Mesendoderm (in vitro differentiated cells): Measurements from ENCODE around the gene INTS4.
"Not testable (repeated sequence)": the region's sequence is repeated elsewhere in the genome, so short reads cannot be mapped to it uniquely, and the experiment has no call there.

Source experiments
- DNase-seq: peaks from one replicate; pipeline ENCODE4 v3.0.0; 2013
- H2AK5ac ChIP-seq: 2 replicates; pipeline ENCODE4 v1.6.1; 2013; ENCODE audit warnings: low read length, inconsistent platforms
- H2BK120ac ChIP-seq: 2 replicates; pipeline ENCODE4 v1.6.1; 2013; ENCODE audit warnings: low read depth, mild to moderate bottlenecking, low read length, moderate library complexity, mixed read lengths
- H2BK15ac ChIP-seq: replicated peaks from 2 replicates; pipeline ENCODE4 v1.6.1; 2013; ENCODE audit warnings: low read depth, mild to moderate bottlenecking, moderate library complexity
- H2BK5ac ChIP-seq: 2 replicates; pipeline ENCODE4 v1.6.1; 2013; ENCODE audit warnings: low read length, inconsistent platforms
- H3K18ac ChIP-seq: 2 replicates; pipeline ENCODE4 v1.6.1; 2013; ENCODE audit warnings: mild to moderate bottlenecking, low read length, mixed read lengths
- H3K23ac ChIP-seq: one replicate; pipeline ENCODE4 v1.6.1; 2013; ENCODE audit warnings: low read length
- H3K27ac ChIP-seq: 2 replicates; pipeline ENCODE4 v1.5.1; 2013; ENCODE audit warnings: low read depth, mild to moderate bottlenecking, inconsistent platforms, low read length, moderate library complexity
- H3K27me3 ChIP-seq: 2 replicates; pipeline ENCODE4 v1.6.1; 2013; ENCODE audit warnings: low read length, control low read depth, mild to moderate bottlenecking, inconsistent platforms; ENCODE audit not compliant: insufficient read depth, poor library complexity
- H3K36me3 ChIP-seq: 2 replicates; pipeline ENCODE4 v1.6.1; 2013; ENCODE audit warnings: low read length, inconsistent platforms; ENCODE audit not compliant: control insufficient read depth, insufficient read depth
- H3K4ac ChIP-seq: one replicate; pipeline ENCODE4 v1.6.1; 2013; ENCODE audit warnings: low read depth, mild to moderate bottlenecking, low read length, moderate library complexity
- H3K4me1 ChIP-seq: 2 replicates; pipeline ENCODE4 v1.6.1; 2013; ENCODE audit warnings: low read depth, low read length, inconsistent platforms; ENCODE audit not compliant: control insufficient read depth
- H3K4me2 ChIP-seq: 2 replicates; pipeline ENCODE4 v1.6.1; 2013; ENCODE audit warnings: low read length
- H3K4me3 ChIP-seq: 2 replicates; pipeline ENCODE4 v1.5.1; 2013; ENCODE audit warnings: mild to moderate bottlenecking, low read length
- H3K56ac ChIP-seq: one replicate; pipeline ENCODE4 v1.6.1; 2013; ENCODE audit warnings: low read length
- H3K79me1 ChIP-seq: 2 replicates; pipeline ENCODE4 v1.6.1; 2013; ENCODE audit warnings: low read length, inconsistent platforms
- H3K79me2 ChIP-seq: 2 replicates; pipeline ENCODE4 v1.6.1; 2013; ENCODE audit warnings: mild to moderate bottlenecking, low read length; ENCODE audit not compliant: control insufficient read depth, insufficient read depth
- H3K9ac ChIP-seq: 2 replicates; pipeline ENCODE4 v1.6.1; 2013; ENCODE audit warnings: low read length, inconsistent platforms
- H4K5ac ChIP-seq: one replicate; pipeline ENCODE4 v1.6.1; 2013; ENCODE audit warnings: low read length
- H4K8ac ChIP-seq: one replicate; pipeline ENCODE4 v1.6.1; 2013; ENCODE audit warnings: low read depth, mild to moderate bottlenecking, control low read depth, low read length, moderate library complexity
- WGBS: extraction: QIAGEN DNeasy Blood & Tissue Kit; methylation state at CpG from one replicate; pipeline ENCODE4 v1.1.7; 2013; ENCODE audit warnings: low lambda C conversion rate, missing lambda C conversion rate; ENCODE audit not compliant: insufficient coverage; ENCODE audit errors: extremely low coverage; 5-methylcytosine and 5-hydroxymethylcytosine counted together

Gene INTS4

DNA sequence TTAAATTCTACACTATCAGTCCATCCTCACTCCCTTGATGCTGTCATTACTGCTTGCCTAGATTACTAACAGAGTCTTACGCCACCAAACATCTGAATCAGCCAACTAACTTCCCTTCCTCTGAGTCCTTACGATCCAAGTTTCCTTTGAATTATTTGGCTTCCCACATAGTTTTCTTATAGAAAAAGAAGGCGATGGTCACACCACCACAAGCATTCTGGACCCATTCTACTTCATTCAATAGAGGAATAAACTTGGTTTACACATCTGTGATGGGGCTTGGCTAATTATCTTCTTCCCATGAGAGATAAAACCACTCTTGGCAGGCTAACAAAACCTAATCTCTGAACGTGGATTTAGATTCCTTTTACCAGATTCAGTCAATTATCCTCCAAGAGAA, 35.0 kb downstream of the INTS4 start:
- Histone ChIP-seq H3K27me3 (no peaks in the 10 kb centered on the region), H3K18ac (no peak overlapping the region), H3K9ac (no peak overlapping the region), H3K36me3 (peaks cover 1% of the 10 kb centered on the region), H3K56ac (no peak overlapping the region), H3K4me3 (no peak overlapping the region), H3K27ac (no peak overlapping the region), H2BK120ac (no peak overlapping the region), H2AK5ac (no peak overlapping the region), H3K23ac (no peak overlapping the region), H3K4me2 (no peak overlapping the region), H3K79me1 (no peaks in the 10 kb centered on the region), H2BK5ac (no peak overlapping the region), H4K8ac (no peak overlapping the region), H4K5ac (no peak overlapping the region), H3K4ac (no peak overlapping the region), H3K79me2 (no peaks in the 10 kb centered on the region), H2BK15ac (no peak overlapping the region), H3K4me1 (no peaks in the 10 kb centered on the region)
- no peak for DNase-seq
- no CpG with 5 or more reads among the region's 4 CpGs for WGBS

DNA sequence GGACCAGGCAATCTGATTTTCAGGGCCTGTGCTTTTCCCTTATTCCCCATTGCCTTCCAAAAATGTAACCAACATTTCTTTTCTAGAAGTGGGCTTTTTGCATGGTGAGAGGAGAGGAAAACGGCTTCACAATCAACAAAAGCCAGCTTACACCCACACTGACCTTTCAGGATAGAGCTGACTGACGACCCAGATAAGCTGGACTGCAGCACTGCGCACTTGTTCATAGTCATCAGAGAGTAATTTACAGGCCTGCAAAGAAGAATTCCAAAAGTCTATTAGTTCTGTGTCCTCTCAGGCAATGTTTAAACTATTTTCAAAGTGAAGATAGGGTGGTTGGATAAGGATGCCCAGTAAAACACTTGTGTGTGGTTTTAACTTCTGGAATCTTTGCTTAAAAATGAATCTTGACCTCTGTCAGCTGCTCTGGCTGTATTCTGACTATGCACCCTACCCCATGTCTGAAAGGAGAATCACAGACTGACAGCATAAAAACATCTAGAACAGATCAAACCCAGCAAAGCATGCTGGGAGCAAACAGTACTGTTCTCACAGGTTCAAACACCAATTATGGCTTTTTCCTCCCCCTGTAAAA, 35.8 kb downstream of the INTS4 start:
- not testable (repeated sequence) for H3K4me3 ChIP-seq, H2BK15ac ChIP-seq, H3K23ac ChIP-seq, H3K4me2 ChIP-seq, H4K5ac ChIP-seq, H3K79me1 ChIP-seq, H3K18ac ChIP-seq, H3K36me3 ChIP-seq, H3K4ac ChIP-seq, H3K9ac ChIP-seq, H4K8ac ChIP-seq, H3K56ac ChIP-seq, H2BK120ac ChIP-seq, H3K27me3 ChIP-seq, H3K27ac ChIP-seq, H2AK5ac ChIP-seq, H2BK5ac ChIP-seq, H3K79me2 ChIP-seq, DNase-seq, H3K4me1 ChIP-seq
- no CpG with 5 or more reads among the region's 3 CpGs for WGBS

DNA sequence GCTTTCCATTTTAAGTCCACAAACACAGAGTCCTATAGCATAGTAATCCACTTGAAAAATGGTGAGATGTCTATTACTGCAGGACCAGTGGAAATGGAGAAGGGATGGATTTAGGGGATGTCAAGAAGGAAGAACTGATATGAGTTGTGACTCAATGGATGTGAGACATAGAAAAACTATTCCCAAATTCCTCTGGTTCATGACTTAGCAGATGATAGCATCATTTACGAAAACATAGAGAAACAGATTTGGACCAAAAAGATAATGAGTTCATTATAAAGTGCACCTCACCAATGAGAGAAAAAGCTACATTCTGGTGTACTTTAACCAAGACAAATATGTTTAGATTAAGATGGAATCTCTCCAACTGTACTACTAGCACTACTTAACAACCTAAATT, 51.2 kb downstream of the INTS4 start:
- H2AK5ac ChIP-seq, H3K79me1 ChIP-seq, H3K4me3 ChIP-seq, H2BK5ac ChIP-seq, H2BK15ac ChIP-seq, H3K23ac ChIP-seq, H3K4me1 ChIP-seq, H3K56ac ChIP-seq, H3K9ac ChIP-seq, H3K79me2 ChIP-seq, H3K18ac ChIP-seq, H4K5ac ChIP-seq, H3K36me3 ChIP-seq, H2BK120ac ChIP-seq, H4K8ac ChIP-seq, H3K27me3 ChIP-seq, DNase-seq, H3K4me2 ChIP-seq, H3K27ac ChIP-seq, H3K4ac ChIP-seq: not testable (repeated sequence)
- no CpG with 5 or more reads among the region's 1 CpG for WGBS

DNA sequence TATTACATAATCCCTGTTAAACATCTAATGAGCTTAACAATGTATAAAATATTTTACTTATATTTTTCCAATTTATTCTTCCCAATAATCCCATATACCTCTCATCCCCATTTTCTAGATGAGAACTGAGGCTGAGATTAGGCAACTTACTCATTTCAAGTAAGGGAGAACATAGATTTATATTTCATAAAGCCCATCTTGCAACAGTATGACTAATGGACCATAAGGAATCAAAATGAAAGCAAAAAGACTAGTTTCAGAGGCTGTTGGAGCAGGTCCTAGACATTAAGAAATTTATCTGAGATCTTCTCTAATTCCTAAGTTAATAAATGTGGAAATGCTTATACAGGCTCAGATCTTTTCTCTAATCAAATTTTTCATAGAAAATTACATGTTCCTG, 52.0 kb downstream of the INTS4 start:
- not testable (repeated sequence) for DNase-seq, H3K36me3 ChIP-seq, H3K56ac ChIP-seq, H3K79me2 ChIP-seq, H3K4me1 ChIP-seq, H3K4me3 ChIP-seq, H3K27me3 ChIP-seq, H2AK5ac ChIP-seq, H4K8ac ChIP-seq, H3K23ac ChIP-seq, H3K4ac ChIP-seq, H3K9ac ChIP-seq, H2BK15ac ChIP-seq, H2BK5ac ChIP-seq, H3K27ac ChIP-seq, H4K5ac ChIP-seq, H3K79me1 ChIP-seq, H3K4me2 ChIP-seq, H3K18ac ChIP-seq, H2BK120ac ChIP-seq

DNA sequence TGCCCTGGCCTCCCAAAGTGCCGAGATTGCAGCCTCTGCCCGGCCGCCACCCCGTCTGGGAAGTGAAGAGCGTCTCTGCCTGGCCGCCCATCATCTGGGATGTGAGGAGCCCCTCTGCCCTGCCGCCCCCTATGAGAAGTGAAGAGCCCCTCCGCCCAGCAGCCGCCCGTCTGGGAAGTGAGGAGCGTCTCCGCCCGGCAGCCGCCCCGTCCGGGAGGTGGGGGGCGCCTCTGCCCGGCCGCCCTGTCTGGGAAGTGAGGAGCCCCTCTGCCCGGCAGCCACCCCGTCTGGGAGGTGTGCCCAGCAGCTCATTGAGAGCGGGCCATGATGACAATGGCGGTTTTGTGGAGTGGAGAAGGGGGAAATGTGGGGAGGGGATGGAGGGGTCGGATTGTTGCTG, 60.9 kb downstream of the INTS4 start:
- H3K4me1 ChIP-seq, H3K79me2 ChIP-seq, H2AK5ac ChIP-seq, DNase-seq, H3K4ac ChIP-seq, H3K56ac ChIP-seq, H4K5ac ChIP-seq, H3K4me2 ChIP-seq, H4K8ac ChIP-seq, H3K9ac ChIP-seq, H3K27me3 ChIP-seq, H2BK5ac ChIP-seq, H3K36me3 ChIP-seq, H2BK120ac ChIP-seq, H3K23ac ChIP-seq, H3K4me3 ChIP-seq, H3K18ac ChIP-seq, H3K27ac ChIP-seq, H3K79me1 ChIP-seq, H2BK15ac ChIP-seq: not testable (repeated sequence)
- WGBS = no CpG with 5 or more reads among the region's 24 CpGs
